Sigmoid colon (tissue), 4 donors: ENCODE results near the gene MYL12B.

Experiments used
- CTCF ChIP-seq, 4 experiments: fragments of 450-650 bp in 3 of 4; fragments of 200-600 bp in 1 of 4; IDR thresholded peaks; one replicate each; pipeline ENCODE4 v1.5.1; 2016 to 2019; ENCODE audit warnings: antibody characterized with exemption in 4 of 4, mild to moderate bottlenecking in 3 of 4, moderate library complexity in 2 of 4
- EP300 ChIP-seq, 4 donors: sonication (generic); formaldehyde crosslinking; IDR thresholded peaks; one replicate each; pipeline ENCODE4 v1.6.1; 2017; ENCODE audit warnings: antibody characterized with exemption in 4 of 4
- POLR2A ChIP-seq, 2 donors: fragments of 450-650 bp; IDR thresholded peaks; one replicate each; pipeline ENCODE4 v1.6.1; 2016; ENCODE audit warnings: antibody characterized with exemption in 2 of 2, mild to moderate bottlenecking in 2 of 2, moderate library complexity in 2 of 2
- POLR2AphosphoS5 ChIP-seq, 4 donors: sonication (generic); formaldehyde crosslinking; IDR thresholded peaks; one replicate each; pipeline ENCODE4 v1.6.1; 2017; ENCODE audit warnings: antibody characterized with exemption in 4 of 4

- no peak for TF ChIP-seq POLR2A (IDR thresholded peaks at IDR 0.05)
- TF ChIP-seq CTCF (IDR thresholded peaks at IDR 0.05) = no peak
- TF ChIP-seq EP300 (IDR thresholded peaks at IDR 0.05) = no peak
- no peak for TF ChIP-seq POLR2AphosphoS5 (IDR thresholded peaks at IDR 0.05)
Measured at GRCh38 chr18:3286159-3286558, 24.2 kb downstream of the MYL12B start.
